OCI-LY7 (cell line): ENCODE measurements around the gene SPG11. TPM values are rescaled to one million over a fixed set of nuclear protein-coding genes. Genes with fewer than 3 reads are reported as not detected.

ENCODE experiments used
- BruUV-seq: library from RNA; stranded (reverse); fragments of 400-500 nt; replicated peaks from 2 replicates; lab custom pipeline; 2021; lab: Mats Ljungman, UMichigan
- CTCF ChIA-PET: fragments of 300-600 bp; sonication (Branson Sonifier 250); formaldehyde crosslinking; loops from one replicate; lab custom pipeline; 2022; ENCODE audit warnings: antibody characterized with exemption; ENCODE audit not compliant: unreplicated experiment; lab: Charles Lee
- POLR2A ChIA-PET: fragments of 300-600 bp; sonication (Branson Sonifier 250); formaldehyde crosslinking; loops from one replicate; lab custom pipeline; 2022; ENCODE audit warnings: antibody characterized with exemption; lab: Charles Lee
- DNase-seq: peaks from one replicate; pipeline ENCODE4 v3.0.0-alpha.2; 2015; ENCODE audit warnings: low spot score
- H2AFZ ChIP-seq: fragments of 200-600 bp; sonication (generic), shearing (Covaris generic); 2 replicates; pipeline ENCODE4 v1.6.1; 2014; ENCODE audit warnings: mild to moderate bottlenecking, antibody characterized with exemption, low read length, moderate library complexity
- H3K27ac ChIP-seq: fragments of 200-600 bp; sonication (generic); 2 replicates; pipeline ENCODE4 v1.5.1; 2014; ENCODE audit warnings: mixed run types, low read depth, mild to moderate bottlenecking, moderate library complexity, low read length, inconsistent platforms; ENCODE audit not compliant: poor library complexity, severe bottlenecking
- H3K36me3 ChIP-seq: fragments of 200-600 bp; sonication (generic); 2 replicates; pipeline ENCODE4 v1.6.1; 2014; ENCODE audit warnings: mild to moderate bottlenecking, antibody characterized with exemption, low read length, moderate library complexity, mixed read lengths; ENCODE audit not compliant: insufficient read depth
- H3K4me1 ChIP-seq: fragments of 200-600 bp; sonication (generic); 2 replicates; pipeline ENCODE4 v1.5.1; 2014; ENCODE audit warnings: mild to moderate bottlenecking, low read length; ENCODE audit not compliant: insufficient read depth, poor library complexity, severe bottlenecking
- H3K4me2 ChIP-seq: fragments of 200-600 bp; sonication (generic); 2 replicates; pipeline ENCODE4 v1.6.1; 2014; ENCODE audit warnings: mild to moderate bottlenecking, low read length
- H3K4me3 ChIP-seq: fragments of 200-600 bp; sonication (generic); 2 replicates; pipeline ENCODE4 v1.5.1; 2014; ENCODE audit warnings: mild to moderate bottlenecking, low read depth, low read length; ENCODE audit not compliant: poor library complexity, severe bottlenecking
- H3K79me2 ChIP-seq: fragments of 200-600 bp; sonication (generic); 2 replicates; pipeline ENCODE4 v1.6.1; 2016; ENCODE audit warnings: low read depth, mild to moderate bottlenecking, low read length, moderate library complexity, mixed read lengths; ENCODE audit not compliant: insufficient read depth
- H3K9me2 ChIP-seq: fragments of 200-600 bp; sonication (generic); 2 replicates; pipeline ENCODE4 v1.6.1; 2016; ENCODE audit warnings: mild to moderate bottlenecking, low read length, mixed read lengths; ENCODE audit not compliant: insufficient read depth
- H3K9me3 ChIP-seq: fragments of 200-600 bp; sonication (generic); 2 replicates; pipeline ENCODE4 v1.6.1; 2014; ENCODE audit warnings: mild to moderate bottlenecking, mixed run types, low read length, mixed read lengths
- H4K20me1 ChIP-seq: fragments of 200-600 bp; sonication (generic); 2 replicates; pipeline ENCODE4 v1.6.1; 2014; ENCODE audit warnings: mild to moderate bottlenecking, antibody characterized with exemption, low read length, moderate library complexity, mixed read lengths; ENCODE audit not compliant: insufficient read depth
- EZH2phosphoT487 ChIP-seq: fragments of 200-600 bp; sonication (generic); IDR thresholded peaks from 2 replicates; pipeline ENCODE4 v1.6.1; 2018; ENCODE audit warnings: low read depth, borderline replicate concordance, mild to moderate bottlenecking, mixed run types, antibody characterized with exemption, low read length, moderate library complexity, mixed read lengths
- intact Hi-C: fragments of 100-400 bp; cut with micrococcal nuclease; formaldehyde crosslinking; loops from one replicate; pipeline ENCODE4 v1.10.0; 2022; ENCODE audit not compliant: unreplicated experiment
- total RNA-seq, 2 experiments: library from RNA; depleted of rRNA in 1 of 2; stranded (reverse); fragments of >200 nt in 1 of 2; shearing (Covaris generic) in 1 of 2; gene quantifications; 2 replicates each; pipeline ENCODE4 v1.2.3, GENCODE V29; 2014 to 2022
- TF ChIP-seq, protein P1 (sequence below): fragments of 200-600 bp; sonication (generic); conservative IDR thresholded peaks from 2 replicates; pipeline ENCODE4 v1.5.1; 2014; ENCODE audit warnings: mild to moderate bottlenecking, antibody characterized with exemption, low read length, moderate library complexity, mixed read lengths

The SPG11 gene
- total RNA-seq, 2 experiments from 2014 or later, result 69.1 to 92.8 TPM

GRCh38 chr15:44623178-44623577, 40.3 kb downstream of the SPG11 start:
- H4K20me1 ChIP-seq, result no peaks in the 10 kb centered on the region
- DNase-seq, result no peak
- peaks cover 90% of the 10 kb centered on the region for H3K36me3 ChIP-seq
- H3K27ac ChIP-seq, result no peak overlapping the region
- H3K4me3 ChIP-seq, result no peak overlapping the region
- no TSS peak for BruUV-seq
- H3K79me2 ChIP-seq, result no peaks in the 10 kb centered on the region
- H3K9me2 ChIP-seq, result no peaks in the 10 kb centered on the region
- H3K9me3 ChIP-seq, result no peaks in the 10 kb centered on the region
- no peaks in the 10 kb centered on the region for H3K4me1 ChIP-seq
- no peak overlapping the region for H2AFZ ChIP-seq
- no peak overlapping the region for H3K4me2 ChIP-seq
- intact Hi-C loops, result no loop called here
- TF ChIP-seq EZH2phosphoT487, result no peak
- TF ChIP-seq, protein P1, sequence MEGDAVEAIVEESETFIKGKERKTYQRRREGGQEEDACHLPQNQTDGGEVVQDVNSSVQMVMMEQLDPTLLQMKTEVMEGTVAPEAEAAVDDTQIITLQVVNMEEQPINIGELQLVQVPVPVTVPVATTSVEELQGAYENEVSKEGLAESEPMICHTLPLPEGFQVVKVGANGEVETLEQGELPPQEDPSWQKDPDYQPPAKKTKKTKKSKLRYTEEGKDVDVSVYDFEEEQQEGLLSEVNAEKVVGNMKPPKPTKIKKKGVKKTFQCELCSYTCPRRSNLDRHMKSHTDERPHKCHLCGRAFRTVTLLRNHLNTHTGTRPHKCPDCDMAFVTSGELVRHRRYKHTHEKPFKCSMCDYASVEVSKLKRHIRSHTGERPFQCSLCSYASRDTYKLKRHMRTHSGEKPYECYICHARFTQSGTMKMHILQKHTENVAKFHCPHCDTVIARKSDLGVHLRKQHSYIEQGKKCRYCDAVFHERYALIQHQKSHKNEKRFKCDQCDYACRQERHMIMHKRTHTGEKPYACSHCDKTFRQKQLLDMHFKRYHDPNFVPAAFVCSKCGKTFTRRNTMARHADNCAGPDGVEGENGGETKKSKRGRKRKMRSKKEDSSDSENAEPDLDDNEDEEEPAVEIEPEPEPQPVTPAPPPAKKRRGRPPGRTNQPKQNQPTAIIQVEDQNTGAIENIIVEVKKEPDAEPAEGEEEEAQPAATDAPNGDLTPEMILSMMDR, result no peak
- CTCF ChIA-PET, result no interaction called here
- POLR2A ChIA-PET, result interaction anchor here (0.6 kb wide), 1 partner anchor 1276 kb away, joined by 3 read pairs; no protein-coding TSS in a partner anchor

- no peak for DNase-seq
- Histone ChIP-seq H3K9me2 (no peaks in the 10 kb centered on the region), H4K20me1 (no peaks in the 10 kb centered on the region), H3K4me3 (no peak overlapping the region), H2AFZ (no peak overlapping the region), H3K9me3 (no peaks in the 10 kb centered on the region), H3K4me2 (no peak overlapping the region), H3K36me3 (peaks cover 92% of the 10 kb centered on the region), H3K4me1 (no peaks in the 10 kb centered on the region), H3K79me2 (no peaks in the 10 kb centered on the region), H3K27ac (no peak overlapping the region)
- no peak for TF ChIP-seq EZH2phosphoT487
- TF ChIP-seq, protein P1, result no peak
- intact Hi-C loops, result no loop called here
- no TSS peak for BruUV-seq
- ChIA-PET CTCF (no interaction called here), POLR2A (interaction anchor here (2.2 kb wide), 1 partner anchor 21 kb away, joined by 4 read pairs; no protein-coding TSS in a partner anchor)
Measured at GRCh38 chr15:44620081-44620480, 43.4 kb downstream of the SPG11 start.

- no peak overlapping the region for H3K4me2 ChIP-seq
- H4K20me1 ChIP-seq, result no peaks in the 10 kb centered on the region
Measured at GRCh38 chr15:44616974-44617373, 46.5 kb downstream of the SPG11 start.

More at GRCh38 chr15:44616974-44617373, 46.5 kb downstream of the SPG11 start:
- intact Hi-C loops, result no loop called here
- Histone ChIP-seq H3K9me2 (no peaks in the 10 kb centered on the region), H2AFZ (no peak overlapping the region), H3K36me3 (peaks cover 91% of the 10 kb centered on the region), H3K9me3 (no peaks in the 10 kb centered on the region), H3K4me3 (no peak overlapping the region), H3K27ac (no peak overlapping the region), H3K79me2 (no peaks in the 10 kb centered on the region), H3K4me1 (no peaks in the 10 kb centered on the region)
- no peak for DNase-seq
- CTCF ChIA-PET, result no interaction called here
- POLR2A ChIA-PET, result no interaction called here
- no TSS peak for BruUV-seq
- TF ChIP-seq EZH2phosphoT487, result no peak
- TF ChIP-seq, protein P1, result no peak
